ENCODE data around the gene MCF2L2.

Gene MCF2L2

GRCh38 chr3:183226333-183226890, 202.0 kb downstream of the MCF2L2 start:
- no peak for DNase-seq

GRCh38 chr3:183224180-183224970, 204.0 kb downstream of the MCF2L2 start:
- no peak for DNase-seq

- DNase-seq: no peak
Measured at GRCh38 chr3:183222631-183223235, 205.7 kb downstream of the MCF2L2 start.

GRCh38 chr3:183220828-183221227, 207.6 kb downstream of the MCF2L2 start:
- DNase-seq: no peak

GRCh38 chr3:183218826-183219225, 209.6 kb downstream of the MCF2L2 start:
- no peak for DNase-seq

GRCh38 chr3:183217548-183218332, 210.7 kb downstream of the MCF2L2 start:
- no peak for DNase-seq

- DNase-seq: no peak
Measured at GRCh38 chr3:183215591-183216202, 212.7 kb downstream of the MCF2L2 start.

GRCh38 chr3:183214277-183214612, 214.2 kb downstream of the MCF2L2 start:
- DNase-seq: no peak

GRCh38 chr3:183213415-183214276, 214.8 kb downstream of the MCF2L2 start:
- no peak for DNase-seq

GRCh38 chr3:183212565-183212964, 215.9 kb downstream of the MCF2L2 start:
- no peak for DNase-seq

GRCh38 chr3:183212096-183212495, 216.3 kb downstream of the MCF2L2 start:
- no peak for DNase-seq

- DNase-seq: no peak
Measured at GRCh38 chr3:183211352-183211751, 217.1 kb downstream of the MCF2L2 start.

- DNase-seq: no peak
Measured at GRCh38 chr3:183210862-183211341, 217.5 kb downstream of the MCF2L2 start.

- no peak for DNase-seq
Measured at GRCh38 chr3:183210341-183210740, 218.1 kb downstream of the MCF2L2 start.

- DNase-seq: no peak
Measured at GRCh38 chr3:183208800-183209199, 219.6 kb downstream of the MCF2L2 start.

- no peak for DNase-seq
Measured at GRCh38 chr3:183208260-183208659, 220.2 kb downstream of the MCF2L2 start.

GRCh38 chr3:183203670-183204069, 224.7 kb downstream of the MCF2L2 start:
- DNase-seq: no peak

- DNase-seq: no peak
Measured at GRCh38 chr3:183202004-183202722, 226.3 kb downstream of the MCF2L2 start.

- no peak for DNase-seq
Measured at GRCh38 chr3:183198939-183199338, 229.5 kb downstream of the MCF2L2 start.

- DNase-seq: no peak
Measured at GRCh38 chr3:183197734-183198133, 230.7 kb downstream of the MCF2L2 start.

GRCh38 chr3:183195266-183195665, 233.2 kb downstream of the MCF2L2 start:
- no peak for DNase-seq

Data from NCI-H524 treated with DMSO at 0.1 percent for 48 hours (cell line).